ENCODE results near the gene SQOR.
A peak's percentile ranks its signal among the peaks of the same experiment; 100 is the strongest.

DNA sequence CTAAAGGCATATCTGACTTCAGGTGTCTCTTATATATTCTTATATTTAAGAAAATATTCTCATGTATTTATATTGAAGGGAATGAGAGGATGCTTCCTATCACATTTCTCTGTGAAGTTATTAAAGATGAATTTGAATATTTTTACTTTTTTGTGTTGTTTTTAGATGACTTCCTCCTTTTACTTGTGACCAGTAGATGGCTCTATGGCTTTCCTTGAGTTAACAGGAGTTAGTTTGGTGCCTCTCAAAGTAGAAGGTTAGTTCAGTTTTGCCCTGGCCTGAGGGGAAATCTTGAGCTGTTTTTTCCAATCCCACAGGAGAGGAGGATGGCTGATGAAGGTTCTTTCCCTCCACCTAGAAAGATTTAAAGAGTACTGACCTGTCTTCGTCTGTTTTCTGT, 80.7 kb downstream of the SQOR start:
- TF ChIP-seq, protein P1, sequence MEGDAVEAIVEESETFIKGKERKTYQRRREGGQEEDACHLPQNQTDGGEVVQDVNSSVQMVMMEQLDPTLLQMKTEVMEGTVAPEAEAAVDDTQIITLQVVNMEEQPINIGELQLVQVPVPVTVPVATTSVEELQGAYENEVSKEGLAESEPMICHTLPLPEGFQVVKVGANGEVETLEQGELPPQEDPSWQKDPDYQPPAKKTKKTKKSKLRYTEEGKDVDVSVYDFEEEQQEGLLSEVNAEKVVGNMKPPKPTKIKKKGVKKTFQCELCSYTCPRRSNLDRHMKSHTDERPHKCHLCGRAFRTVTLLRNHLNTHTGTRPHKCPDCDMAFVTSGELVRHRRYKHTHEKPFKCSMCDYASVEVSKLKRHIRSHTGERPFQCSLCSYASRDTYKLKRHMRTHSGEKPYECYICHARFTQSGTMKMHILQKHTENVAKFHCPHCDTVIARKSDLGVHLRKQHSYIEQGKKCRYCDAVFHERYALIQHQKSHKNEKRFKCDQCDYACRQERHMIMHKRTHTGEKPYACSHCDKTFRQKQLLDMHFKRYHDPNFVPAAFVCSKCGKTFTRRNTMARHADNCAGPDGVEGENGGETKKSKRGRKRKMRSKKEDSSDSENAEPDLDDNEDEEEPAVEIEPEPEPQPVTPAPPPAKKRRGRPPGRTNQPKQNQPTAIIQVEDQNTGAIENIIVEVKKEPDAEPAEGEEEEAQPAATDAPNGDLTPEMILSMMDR (IDR thresholded peaks at IDR 0.05 in 8 of 11, conservative IDR thresholded peaks at IDR 0.05 in 3 of 11) = peak in 1 of 11 experiments; percentile 22
- TF ChIP-seq POLR2A (IDR thresholded peaks at IDR 0.05) = no peak
- no peak for TF ChIP-seq POLR2AphosphoS5 (IDR thresholded peaks at IDR 0.05)

Measured in spleen (tissue), 7 donors.